ENCODE results near the gene DPP6. TPM values are rescaled to one million over a fixed set of nuclear protein-coding genes. Genes with fewer than 3 reads are reported as not detected.
A peak's percentile ranks its signal among the peaks of the same experiment; 100 is the strongest.

Gene DPP6
- total and polyA plus RNA-seq, 2 experiments from 2014 or later, result not detected

DNA sequence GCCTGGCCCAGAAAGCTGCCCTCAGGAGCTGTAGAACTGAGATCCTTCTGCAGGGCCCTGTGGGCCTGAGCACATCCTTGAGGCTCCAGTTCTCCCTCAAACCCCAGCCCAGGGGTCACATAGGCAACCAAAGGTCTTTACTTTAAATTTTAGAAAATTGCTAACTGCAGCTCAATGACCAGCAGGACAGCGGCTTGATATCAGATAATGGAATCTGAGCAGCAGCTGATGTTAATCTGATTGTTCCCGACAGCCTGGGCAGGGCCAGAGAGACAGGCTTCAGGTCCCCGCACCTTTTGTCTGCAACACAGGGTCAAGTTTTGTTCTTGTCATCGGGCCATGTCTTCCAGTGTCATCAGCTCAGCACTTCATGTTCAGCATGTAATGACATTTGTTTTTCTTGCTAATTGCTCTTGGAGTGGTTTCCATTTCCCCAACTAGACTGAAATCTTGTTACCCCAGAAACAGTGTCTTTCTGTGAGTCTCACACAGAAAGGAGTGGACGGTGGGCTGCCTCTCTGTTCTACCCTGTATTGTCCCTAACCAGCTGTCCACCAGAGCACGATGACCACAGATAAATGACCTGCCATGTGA is 859.8 kb downstream of the DPP6 start (continued):
- TF ChIP-seq, protein P1, sequence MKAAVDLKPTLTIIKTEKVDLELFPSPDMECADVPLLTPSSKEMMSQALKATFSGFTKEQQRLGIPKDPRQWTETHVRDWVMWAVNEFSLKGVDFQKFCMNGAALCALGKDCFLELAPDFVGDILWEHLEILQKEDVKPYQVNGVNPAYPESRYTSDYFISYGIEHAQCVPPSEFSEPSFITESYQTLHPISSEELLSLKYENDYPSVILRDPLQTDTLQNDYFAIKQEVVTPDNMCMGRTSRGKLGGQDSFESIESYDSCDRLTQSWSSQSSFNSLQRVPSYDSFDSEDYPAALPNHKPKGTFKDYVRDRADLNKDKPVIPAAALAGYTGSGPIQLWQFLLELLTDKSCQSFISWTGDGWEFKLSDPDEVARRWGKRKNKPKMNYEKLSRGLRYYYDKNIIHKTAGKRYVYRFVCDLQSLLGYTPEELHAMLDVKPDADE (IDR thresholded peaks at IDR 0.05), result no peak
- TF ChIP-seq POLR2AphosphoS5 (IDR thresholded peaks at IDR 0.05; ENCODE audit: low read depth) (no peak), ZNF331 (CRISPR knock-in tag; IDR thresholded peaks at IDR 0.05; ENCODE audit: low read depth) (no peak), CREB1 (CRISPR knock-in tag; IDR thresholded peaks at IDR 0.05; ENCODE audit: low read depth) (no peak), ZNF114 (CRISPR knock-in tag; IDR thresholded peaks at IDR 0.05) (no peak), EZH2 (IDR thresholded peaks at IDR 0.05; ENCODE audit: low read depth, unreplicated experiment) (no peak), NANOG (IDR thresholded peaks at IDR 0.05; ENCODE audit: borderline replicate concordance) (no peak), STAT1 (IDR thresholded peaks at IDR 0.05; ENCODE audit: unreplicated experiment) (no peak)

DNA sequence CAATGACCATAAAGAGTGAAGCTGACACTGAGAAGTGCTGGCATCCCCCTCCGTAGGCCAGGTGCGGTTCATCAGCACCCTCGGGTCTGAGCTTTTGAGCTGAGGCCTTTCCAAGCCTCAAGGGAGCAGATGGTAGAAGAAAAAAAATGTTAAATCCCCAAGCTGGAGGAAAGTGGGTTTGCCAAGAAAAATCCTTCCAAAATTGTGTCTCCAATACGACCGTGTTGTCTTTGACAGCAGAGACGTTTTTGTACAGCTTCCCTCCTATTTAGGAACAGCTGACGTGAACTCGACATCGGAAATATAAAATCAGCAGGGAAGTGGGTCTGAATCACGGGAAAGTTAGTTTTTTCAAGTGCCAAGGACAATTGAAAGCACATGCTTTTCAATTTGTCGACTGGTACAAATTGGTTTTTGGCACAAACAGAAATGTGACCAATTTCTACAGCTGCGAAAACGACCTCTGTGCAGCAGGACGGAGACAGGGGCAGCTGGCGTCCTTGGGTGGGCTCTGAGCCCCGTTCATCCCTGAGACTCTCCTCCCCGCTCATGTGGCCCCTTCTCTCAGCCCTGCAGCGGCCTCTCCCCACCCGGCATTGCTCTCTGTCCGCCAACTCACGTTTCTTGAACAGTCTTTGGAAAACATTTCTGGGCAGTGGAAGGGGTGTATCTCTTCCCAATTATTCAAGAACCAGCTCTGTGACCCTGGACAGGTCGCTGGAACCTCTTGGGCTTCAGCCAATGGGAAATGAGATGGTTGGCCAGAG is 860.9 kb downstream of the DPP6 start:
- Mint-ChIP-seq H3K4me1 (peaks cover 7% of the 10 kb centered on the region; the same call in 2 of the 3 replicates), H3K27ac (no peak overlapping the region), H3K27me3 (ENCODE audit: insufficient read depth, low read depth, poor library complexity) (peaks cover 25% of the 10 kb centered on the region), H3K4me3 (no peak overlapping the region), H3K9me3 (peaks cover 31% of the 10 kb centered on the region), H3K36me3 (ENCODE audit: low read depth) (peaks cover 10% of the 10 kb centered on the region)
- Histone ChIP-seq H4K20me1 (replicated peaks; ENCODE audit: insufficient read depth) (no peaks in the 10 kb centered on the region), H3K4me3 (no peak overlapping the region; the same call in 1 of the 2 replicates), H3K27me3 (ENCODE audit: insufficient read depth) (peaks cover 14% of the 10 kb centered on the region; the same call in 1 of the 2 replicates), H3K36me3 (ENCODE audit: insufficient read depth) (no peaks in the 10 kb centered on the region; the same call in 1 of the 2 replicates), H2AFZ (peak overlapping the region; percentile 38; the same call in 1 of the 2 replicates), H3K79me2 (replicated peaks; ENCODE audit: insufficient read depth) (no peaks in the 10 kb centered on the region), H3F3A (replicated peaks; ENCODE audit: low read depth) (no peaks in the 10 kb centered on the region), H3K9me2 (ENCODE audit: insufficient read depth) (no peaks in the 10 kb centered on the region), H3K27ac (ENCODE audit: low read depth) (no peak overlapping the region), H3K4me1 (ENCODE audit: insufficient read depth) (peaks cover 2% of the 10 kb centered on the region; the same call in 1 of the 2 replicates), H3K4me2 (no peak overlapping the region)
- DNase-seq (ENCODE audit: low spot score), result no peak
- TF ChIP-seq STAT1 (IDR thresholded peaks at IDR 0.05; ENCODE audit: unreplicated experiment), result no peak
- TF ChIP-seq, protein P2, sequence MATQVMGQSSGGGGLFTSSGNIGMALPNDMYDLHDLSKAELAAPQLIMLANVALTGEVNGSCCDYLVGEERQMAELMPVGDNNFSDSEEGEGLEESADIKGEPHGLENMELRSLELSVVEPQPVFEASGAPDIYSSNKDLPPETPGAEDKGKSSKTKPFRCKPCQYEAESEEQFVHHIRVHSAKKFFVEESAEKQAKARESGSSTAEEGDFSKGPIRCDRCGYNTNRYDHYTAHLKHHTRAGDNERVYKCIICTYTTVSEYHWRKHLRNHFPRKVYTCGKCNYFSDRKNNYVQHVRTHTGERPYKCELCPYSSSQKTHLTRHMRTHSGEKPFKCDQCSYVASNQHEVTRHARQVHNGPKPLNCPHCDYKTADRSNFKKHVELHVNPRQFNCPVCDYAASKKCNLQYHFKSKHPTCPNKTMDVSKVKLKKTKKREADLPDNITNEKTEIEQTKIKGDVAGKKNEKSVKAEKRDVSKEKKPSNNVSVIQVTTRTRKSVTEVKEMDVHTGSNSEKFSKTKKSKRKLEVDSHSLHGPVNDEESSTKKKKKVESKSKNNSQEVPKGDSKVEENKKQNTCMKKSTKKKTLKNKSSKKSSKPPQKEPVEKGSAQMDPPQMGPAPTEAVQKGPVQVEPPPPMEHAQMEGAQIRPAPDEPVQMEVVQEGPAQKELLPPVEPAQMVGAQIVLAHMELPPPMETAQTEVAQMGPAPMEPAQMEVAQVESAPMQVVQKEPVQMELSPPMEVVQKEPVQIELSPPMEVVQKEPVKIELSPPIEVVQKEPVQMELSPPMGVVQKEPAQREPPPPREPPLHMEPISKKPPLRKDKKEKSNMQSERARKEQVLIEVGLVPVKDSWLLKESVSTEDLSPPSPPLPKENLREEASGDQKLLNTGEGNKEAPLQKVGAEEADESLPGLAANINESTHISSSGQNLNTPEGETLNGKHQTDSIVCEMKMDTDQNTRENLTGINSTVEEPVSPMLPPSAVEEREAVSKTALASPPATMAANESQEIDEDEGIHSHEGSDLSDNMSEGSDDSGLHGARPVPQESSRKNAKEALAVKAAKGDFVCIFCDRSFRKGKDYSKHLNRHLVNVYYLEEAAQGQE (IDR thresholded peaks at IDR 0.05; ENCODE audit: unreplicated experiment), result no peak
- TF ChIP-seq JUNB (IDR thresholded peaks at IDR 0.05; ENCODE audit: unreplicated experiment), result no peak
- no peak for TF ChIP-seq CREB1 (CRISPR knock-in tag; IDR thresholded peaks at IDR 0.05; ENCODE audit: low read depth)
- TF ChIP-seq EZH2 (IDR thresholded peaks at IDR 0.05; ENCODE audit: low read depth, unreplicated experiment), result no peak
- ATAC-seq, result no peak
